Dermis blood vessel endothelial cell (primary cell): ENCODE measurements around the gene HCAR3. TPM values are rescaled to one million over a fixed set of nuclear protein-coding genes. Genes with fewer than 3 reads are reported as not detected.
"Not testable (repeated sequence)": the region's sequence is repeated elsewhere in the genome, so short reads cannot be mapped to it uniquely, and the experiment has no call there.

Experiments used
- DNase-seq: peaks from one replicate; pipeline ENCODE4 v3.0.0; 2010
- total RNA-seq: library from RNA; depleted of rRNA; stranded (reverse); fragments of >200 nt; gene quantifications from 2 replicates; pipeline ENCODE4 v1.2.3, GENCODE V29; 2014

HCAR3 gene
- not detected in 2 replicates for total RNA-seq

DNA sequence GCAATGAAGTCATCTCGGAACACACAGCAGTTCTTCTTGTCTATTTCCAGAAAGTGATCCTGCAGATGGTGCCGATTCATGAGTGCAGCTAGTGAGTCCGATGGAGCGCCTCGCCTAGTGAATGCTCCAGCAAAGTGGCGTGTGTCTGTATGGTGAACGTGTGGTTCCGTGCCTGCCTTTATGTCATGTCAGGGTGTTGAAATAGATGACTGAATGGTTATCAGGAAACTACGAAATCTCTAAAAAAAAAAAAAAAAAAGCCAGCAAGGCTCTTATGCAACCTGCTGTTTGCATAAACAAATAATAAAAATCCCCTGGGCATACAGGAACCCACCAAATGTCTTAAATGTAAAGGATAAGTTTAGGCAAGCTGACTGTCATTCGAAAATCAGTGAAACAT lies at the start of gene HCAR3:
Gene HCAR3, minus strand, starts transcription at position 154 of the 400 bp plus-strand sequence. Its CDS starts 74 bp downstream, at position 80.
- not testable (repeated sequence) for DNase-seq

DNA sequence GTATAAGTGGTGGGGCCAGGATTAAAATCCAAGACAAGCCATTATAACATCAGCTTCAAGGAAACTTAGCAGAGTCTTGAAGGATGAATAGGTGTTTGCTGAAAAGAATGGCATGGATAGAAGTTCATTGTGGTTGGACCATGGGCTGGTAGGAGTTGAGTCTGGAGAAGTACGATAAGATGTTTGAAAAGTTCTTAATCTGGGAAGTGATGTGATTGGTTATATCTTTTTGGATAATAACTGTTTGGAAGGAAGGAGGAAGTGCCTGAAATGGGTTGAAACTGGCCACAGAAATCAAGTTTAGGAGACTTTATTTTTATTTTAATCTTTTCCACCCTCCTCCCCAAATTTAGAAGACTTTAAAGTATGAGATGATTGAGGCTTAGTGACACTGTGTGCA lies 41.0 kb upstream of the HCAR3 start:
- no peak for DNase-seq

DNA sequence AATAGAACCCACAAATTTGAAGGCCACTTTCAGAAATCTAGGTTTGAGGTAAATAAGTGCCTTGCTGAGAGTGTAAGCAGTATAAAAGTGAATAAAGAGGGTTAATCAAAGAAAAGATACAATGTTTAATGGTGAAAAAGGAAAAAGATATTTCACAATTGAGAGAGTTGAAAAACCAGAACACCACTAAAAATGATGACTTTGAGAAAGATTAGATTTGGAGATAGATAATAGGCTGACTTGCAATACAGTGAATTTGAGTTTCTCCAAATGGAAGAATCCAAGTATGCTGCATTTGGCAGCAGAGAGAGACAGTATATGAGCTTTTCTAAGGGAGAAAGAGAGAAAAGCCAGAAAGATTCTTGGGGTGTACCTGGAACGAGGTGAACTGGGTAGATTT lies 38.2 kb upstream of the HCAR3 start:
- no peak for DNase-seq

DNA sequence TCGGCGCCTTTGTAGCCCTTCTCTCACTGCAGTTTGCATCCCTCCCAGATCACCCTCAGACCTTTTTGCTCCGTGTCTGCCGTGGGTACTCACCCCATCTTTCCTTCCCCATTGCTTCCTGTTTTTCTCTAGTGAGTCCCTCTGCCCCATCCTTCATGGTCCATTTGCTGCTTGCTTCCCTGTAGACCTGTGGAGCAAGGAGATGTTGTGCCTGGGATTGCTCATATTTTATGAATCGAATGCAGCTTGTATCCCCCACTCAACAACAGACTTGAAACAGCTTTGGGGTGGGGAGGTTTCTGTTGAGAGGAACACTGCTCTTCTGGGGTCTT lies 36.7 kb upstream of the HCAR3 start:
- DNase-seq = peak; percentile 16

DNA sequence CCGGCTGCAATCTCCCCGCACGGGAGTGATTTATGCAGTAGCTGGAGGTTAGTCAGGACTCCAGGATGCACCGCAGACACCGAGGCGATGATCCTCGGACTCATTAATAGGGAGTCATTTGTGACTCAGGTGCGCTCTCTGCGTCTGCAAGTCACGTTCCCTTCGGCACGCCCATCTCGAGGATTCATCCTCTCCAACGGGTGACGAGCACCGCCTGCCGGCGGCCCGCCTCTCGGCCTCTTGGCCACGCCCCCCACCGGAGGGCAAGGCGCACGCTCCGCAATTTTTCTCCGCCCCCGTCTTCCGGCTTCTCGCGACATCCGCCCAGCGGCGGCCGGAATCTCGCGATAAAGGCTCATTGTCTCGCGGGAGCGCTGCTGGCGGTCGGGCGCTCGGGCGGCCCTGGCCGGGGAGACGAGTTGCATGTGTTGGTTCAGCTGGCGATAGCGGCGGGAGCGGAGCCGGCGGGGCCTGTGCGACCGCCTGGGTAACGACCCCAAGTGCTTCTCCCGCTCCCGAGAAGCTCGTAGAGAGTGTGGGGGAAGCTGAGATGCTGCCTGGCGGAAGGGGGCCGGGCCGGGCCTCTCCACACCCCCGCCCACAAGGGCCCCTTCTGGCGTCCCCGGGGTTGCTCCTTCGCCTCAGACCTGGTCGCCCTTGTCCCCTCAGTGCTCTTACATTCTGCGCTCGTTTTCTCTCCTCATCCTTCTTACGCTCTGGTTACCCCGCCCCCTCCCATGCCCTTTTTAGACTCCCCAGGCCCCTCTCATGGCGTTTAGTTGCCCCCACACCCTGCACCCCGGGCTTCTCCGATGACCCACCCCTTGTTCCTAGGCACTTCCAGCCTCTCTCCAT lies 36.1 kb upstream of the HCAR3 start, which contains the start of gene DENR:
Gene DENR, plus strand, starts transcription at position 361 of the 855 bp plus-strand sequence. CDS start 878 bp downstream, outside the sequence.
- DNase-seq = peak; percentile 98

DNA sequence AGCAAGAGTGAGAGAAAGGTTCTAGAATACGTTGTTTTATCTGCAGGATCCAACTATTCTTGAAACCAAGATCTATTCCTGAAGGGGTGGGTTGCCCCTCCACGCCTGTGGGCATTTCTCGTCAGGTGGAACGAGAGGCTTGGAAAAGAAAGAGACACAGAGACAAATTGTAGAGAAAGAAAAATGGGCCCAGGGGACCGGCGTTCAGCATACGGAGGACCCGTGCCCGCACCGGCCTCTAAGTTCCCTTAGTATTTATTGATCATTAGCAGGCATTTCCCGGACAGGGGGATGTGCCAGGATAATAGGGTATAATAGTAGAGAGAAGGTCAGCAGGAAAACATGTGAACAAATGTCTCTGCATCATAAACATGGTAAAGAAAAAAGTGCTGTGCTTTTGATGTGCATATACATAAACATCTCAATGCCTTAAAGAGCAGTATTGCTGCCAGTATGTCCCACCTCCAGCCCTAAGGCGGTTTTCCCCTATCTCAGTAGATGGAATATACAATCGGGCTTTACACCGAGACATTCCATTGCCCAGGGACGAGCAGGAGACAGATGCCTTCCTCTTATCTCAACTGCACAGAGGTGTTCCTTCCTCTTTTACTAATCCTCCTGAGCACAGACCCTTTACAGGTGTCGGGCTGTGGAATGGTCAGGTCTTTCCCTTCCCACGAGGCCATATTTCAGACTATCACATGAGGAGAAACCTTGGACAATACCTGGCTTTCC lies 34.3 kb upstream of the HCAR3 start:
- DNase-seq = not testable (repeated sequence)

DNA sequence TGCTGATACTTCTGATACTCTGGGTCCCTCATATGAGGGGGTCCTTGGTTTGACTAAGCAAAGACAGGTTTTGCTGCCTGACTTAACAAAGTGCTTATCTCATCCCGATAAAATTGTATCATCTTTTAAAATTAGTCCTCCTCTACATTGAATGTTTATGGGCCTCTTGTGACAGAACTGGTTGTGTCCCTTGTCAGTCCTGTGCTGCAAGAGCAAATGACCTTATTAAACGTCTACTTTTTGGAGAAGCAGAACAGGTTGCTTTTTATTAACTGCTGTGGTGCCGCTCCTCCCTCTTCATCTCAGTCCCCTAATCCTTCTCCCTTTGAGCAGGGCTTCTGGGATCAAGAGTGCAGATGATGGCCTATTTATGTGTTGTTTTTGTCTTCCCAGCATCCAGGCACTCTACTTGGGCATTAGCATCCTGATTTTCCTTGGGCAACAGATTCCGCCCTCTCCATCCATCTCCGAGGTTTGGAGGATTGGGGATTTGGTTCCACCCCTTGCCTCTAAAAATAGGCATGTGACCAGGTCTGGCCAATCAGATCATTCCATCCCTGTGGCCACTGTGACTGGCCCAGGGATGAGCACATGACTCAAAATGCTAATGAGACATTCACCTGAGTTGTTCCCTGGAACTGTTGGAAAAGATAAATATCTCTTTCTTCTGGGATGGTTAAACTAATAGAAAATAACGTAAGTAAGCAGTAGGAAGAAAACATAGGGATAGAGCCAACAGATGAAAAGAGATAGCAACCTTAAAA lies 33.1 kb upstream of the HCAR3 start:
- DNase-seq = no peak

DNA sequence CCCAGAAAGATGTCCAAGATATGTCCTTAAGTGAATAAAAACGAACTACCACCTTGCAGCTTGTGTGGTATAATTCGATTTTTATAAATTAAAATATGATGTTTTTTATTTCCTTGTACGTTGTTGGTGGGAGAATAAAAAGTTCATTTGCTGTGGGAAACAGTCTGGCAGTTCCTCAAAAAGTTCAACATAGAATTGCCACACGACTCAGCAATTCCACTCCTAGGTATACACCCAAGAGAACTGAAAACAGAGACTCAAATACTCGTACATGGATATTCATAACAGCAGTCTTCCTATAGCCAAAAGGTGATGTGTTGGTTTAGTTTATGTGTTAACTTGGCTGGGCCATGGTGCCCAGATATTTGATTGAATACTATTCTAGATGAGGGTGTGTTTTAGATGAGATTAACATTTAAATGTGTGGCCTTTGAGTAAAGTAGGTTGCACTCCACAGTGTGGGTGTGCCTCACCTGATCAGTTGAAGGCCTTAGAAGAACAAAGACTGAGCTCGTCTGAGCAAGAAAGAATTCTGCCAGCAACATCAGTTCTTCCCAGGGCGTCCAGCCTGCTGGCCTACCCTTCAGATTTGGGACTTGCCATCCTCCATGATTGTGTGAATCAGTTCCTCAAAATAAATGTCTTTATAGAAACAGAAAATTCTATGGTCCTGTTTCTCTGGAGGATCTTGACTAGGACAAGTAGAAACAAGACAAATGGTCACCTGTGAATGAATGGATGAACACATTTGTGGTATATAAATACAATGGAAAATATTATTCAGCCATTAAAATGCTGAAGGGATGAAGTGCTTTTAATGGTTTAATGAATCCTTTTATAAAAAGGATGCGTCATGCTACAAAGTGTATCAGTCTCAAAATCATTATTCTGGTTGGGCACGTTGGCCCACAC lies 30.9 kb upstream of the HCAR3 start:
- no peak for DNase-seq

DNA sequence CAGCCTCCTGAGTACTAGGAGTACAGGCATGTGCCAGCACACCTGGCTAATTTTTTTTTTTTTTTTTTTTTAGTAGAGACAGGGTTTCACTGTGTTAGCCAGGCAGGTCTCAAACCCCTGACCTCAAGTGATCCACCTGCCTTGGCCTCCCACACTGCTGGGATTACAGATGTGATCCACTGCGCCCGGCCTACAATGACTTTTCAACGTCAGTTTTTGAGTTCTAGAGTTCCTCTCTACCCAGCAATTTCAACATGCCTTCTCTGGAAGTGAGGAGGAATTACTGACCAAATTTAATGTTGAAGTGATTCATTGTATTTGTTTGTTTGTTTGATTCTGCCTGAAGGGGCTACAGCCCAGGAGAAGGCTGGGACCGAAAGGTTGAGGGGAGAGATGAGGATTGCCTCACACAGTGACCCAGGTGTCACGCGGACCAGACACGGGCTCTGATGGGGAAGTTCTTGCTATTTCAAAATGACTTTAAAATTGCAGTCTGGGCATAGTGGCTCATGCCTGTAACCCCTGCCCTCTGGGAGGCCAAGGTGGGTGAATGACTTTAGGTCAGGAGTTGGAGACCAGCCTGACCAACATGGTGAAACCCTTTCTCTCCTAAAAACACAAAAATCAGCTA lies 27.4 kb upstream of the HCAR3 start:
- no peak for DNase-seq

DNA sequence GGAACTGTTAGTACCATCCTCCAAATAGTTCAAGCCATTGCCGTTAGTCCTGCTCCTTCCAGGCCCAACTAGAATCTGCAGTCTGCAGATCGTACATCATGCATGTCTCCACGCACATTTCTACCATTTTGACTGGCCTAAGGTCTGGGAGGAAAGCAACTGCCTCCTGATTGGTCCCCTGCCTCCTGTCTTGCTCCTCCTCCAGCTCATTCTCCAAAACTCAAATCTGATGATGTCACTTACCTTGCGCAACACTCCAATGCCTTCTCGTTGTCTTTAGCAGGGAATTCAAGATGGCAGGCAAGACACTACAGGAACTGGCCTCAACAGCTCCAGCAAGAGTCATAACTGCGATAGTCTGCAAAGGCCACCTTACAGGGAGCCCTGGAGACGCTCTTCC lies 23.7 kb upstream of the HCAR3 start:
- no peak for DNase-seq

DNA sequence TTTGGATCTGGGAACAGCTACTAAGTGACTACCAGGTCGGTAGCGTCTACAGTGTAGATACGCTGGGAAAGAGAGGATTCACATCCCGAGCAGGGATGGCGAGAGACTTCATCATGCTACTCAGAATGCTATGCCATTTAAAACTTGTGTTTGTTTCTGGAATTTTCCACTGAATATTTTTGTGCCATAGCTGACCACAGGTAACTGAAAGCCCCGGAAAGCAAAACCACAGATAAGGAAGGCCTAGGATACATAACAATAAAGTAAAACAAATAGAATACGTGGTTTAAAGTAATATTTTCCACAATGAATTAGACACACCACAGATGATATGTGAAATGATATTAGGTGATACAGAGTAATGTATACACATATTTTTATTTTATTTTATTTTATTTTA lies 22.0 kb upstream of the HCAR3 start:
- no peak for DNase-seq

DNA sequence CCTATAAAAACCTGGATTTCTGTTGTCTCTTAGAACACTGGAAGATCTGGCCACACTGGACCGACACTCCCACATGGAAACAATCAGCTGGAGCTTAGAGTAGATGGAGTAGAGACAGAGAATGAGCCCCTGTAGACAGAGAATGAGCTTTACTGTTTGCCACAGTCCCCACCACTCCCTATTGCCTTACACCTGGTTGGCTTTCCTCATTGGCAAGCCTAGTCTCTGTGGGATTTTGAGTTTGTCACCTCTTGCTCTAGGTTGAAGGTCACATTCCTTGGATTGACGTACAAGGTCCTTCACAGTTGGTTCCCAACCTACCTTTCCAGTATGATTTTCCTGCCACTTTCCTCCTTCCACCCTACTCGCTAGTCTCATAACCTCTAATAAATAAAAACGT lies 16.0 kb upstream of the HCAR3 start:
- DNase-seq = no peak

DNA sequence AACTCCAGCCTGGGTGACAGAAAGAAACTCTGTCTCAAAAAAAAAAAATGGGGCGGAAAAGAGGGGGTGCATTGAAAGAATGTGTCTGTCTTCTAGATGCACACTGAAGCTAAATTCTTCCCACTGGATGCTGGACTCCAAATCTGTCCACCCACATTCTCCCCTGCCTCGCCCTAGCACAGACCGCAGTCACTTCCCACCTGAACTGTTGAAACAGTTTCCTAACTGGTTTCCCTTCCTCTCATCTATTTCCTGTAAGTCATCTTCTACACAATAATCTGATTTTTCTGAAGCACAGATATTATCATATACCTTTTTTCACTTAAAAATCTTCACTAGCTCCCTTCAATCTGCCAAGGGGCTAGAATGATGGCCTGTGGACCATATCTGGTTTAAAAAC lies 15.6 kb upstream of the HCAR3 start:
- DNase-seq = no peak

DNA sequence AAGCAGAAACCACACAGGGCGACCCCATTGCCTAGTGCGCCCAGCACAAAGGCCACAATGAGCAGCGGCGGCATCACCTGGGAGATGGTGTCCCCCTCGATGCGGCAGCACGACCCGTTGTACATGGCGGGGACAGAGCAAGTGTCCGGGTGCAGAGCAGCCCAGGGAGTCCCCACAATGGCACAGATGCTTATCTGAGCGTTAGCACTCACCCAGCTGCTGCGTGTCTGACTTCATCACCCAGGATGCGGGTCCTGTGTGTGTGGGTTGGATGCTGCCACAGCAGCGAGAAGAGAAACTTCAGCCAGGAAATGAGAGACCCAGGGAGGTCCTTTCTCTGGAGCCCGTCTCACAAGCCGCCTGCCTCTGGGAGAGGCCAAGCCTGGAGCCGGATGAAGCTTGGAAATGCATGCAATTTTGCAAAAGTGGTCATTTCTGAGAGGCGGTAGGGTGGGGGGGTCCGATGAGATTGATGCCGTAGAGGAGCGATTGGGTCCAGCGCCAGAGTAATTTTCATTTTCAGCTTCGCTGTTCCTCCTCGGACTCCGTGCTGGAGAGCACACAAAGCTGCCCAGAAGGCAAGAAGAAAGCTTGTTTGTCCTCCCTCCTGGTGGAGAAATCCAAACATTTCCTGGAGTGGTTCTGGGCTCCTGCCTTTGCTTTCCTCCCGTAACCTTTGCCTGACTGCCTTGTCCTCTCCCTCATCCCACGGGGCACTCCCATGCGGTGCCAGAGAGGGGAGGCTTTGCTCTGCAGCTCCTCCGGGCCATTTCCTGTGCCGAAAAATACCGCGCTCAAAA lies 13.8 kb upstream of the HCAR3 start, which contains the start of gene HCAR1:
Gene HCAR1, minus strand, starts transcription at position 630 of the 800 bp plus-strand sequence. Its CDS starts 505 bp downstream, at position 125.
- no peak for DNase-seq

DNA sequence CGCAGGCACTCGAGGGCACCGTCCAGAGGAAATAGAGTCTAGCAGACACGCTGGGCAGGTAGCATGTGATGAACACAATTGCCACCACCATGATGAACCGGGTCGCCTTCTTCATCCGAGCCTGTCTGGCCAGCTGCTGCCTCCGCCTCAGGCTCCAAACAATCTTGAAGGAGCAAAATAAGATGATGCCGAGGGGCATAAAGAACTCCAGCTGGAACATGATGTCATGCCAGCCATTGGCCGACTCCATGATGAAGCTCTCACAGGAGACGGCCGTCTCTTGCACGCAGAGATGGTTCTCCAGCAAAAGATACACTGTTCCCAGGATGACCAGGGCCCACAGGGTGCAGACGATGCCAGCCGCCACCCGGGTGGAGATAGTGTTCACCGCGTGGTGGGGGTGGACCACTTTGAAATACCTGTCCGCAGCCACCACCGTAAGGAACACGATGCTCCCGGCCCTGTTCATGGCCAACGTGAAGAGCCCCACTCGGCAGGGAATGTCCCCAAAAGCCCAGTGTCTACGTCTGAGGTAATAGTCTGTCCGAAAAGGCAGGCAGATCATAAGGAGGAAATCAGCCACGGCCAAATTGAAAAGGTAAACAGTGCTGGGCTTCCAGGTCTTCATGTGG lies 13.1 kb upstream of the HCAR3 start:
- no peak for DNase-seq

DNA sequence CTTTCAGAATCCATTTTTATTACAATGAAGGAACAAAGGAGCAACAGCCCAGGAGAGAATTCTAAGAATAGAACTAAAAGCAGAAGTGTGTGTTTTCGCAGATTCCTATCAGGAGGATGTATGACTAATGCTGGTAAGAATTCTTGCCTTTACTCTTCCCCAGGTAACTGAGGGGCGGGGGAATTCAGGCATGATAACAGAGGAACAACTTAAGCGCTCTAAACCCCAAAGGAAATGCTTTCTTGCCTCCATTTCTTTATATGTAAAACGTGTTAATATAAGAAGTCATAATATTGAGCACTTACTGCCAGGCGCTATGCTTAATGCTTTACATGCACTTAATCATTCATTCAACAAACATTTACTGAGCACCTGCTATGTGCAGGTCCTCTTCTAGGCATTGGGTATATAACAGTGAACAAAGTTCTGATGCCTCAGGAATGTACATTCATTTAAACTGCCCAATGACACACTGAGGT lies 9.5 kb upstream of the HCAR3 start:
- DNase-seq = peak; percentile 78

DNA sequence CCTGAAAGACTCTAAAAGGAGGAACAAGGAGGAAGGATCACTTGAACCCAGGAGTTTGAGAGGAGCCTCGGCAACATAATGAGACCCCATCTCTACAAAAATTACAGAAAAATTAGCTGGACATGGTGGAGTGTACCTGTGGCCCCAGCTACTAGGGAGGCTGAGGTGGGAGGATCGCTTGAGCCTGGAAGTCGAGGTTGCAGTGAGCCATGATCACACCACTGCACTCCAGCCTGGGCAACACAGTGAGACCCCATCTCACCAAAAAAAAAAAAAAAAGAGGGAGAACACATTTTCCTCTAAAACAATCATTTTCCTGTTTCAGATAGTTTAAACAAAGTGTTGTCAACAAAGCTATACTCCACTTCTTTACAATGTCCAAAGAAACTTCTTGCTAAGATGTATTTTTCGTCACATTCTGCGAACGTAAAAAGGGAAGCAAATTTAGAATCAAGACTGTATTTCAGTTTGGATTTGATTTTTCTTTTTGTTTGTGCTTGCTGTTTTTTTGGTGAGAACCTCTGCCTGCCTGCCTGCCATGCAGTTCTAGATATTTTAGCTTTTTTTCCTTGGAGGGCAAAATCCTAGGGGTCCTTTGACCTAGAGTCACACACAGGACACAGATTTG lies 9.0 kb upstream of the HCAR3 start:
- no peak for DNase-seq

DNA sequence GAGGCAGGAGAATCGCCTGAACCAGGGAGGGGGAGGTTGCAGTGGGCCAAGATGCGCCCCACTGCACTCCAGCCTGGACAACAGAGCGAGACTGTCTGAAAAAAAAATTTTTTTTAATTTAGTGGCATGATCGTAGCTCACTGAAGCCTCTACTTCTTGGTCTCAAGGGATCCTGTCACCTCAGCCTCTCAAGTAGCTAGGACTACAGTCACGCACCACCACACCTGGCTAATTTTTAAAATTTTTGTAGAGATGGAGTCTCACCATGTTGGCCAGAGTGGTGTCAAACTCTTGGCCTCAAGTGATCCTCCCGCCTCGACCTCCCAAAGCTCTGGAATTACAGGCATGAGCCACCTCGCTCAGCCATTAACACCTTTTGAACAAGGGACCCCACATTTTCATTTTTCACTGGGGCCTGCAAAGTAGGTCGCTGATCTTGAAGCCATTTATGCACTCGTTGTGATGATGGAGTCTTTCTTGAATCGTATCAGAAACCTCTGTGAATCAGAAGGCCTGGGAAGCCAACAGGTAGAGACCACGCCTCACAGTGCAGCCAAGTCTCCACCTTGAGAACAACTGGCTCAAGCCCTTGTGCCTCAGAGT lies 8.1 kb upstream of the HCAR3 start:
- DNase-seq = no peak

DNA sequence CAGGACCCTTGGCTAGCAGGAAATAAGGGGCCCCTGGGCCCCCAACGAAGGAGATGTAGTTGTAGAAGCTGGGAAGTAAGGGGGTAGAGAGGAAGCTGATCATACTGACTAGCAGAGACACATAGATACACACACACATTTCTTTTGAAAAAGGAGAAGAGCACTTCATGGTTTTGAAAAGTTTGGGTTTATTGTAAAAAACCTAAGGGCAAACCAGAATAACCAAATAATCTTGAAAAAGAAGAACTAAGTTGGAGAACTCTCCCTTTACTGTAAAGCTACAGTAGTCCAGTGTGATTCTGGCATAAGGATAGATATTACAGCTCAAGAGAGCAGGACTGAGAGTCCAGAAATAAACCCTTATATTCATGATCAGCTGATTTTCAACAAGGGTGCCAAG lies 5.8 kb upstream of the HCAR3 start:
- DNase-seq = no peak
